ENCODE measurements around the gene RBPMS2.

The RBPMS2 gene

DNA sequence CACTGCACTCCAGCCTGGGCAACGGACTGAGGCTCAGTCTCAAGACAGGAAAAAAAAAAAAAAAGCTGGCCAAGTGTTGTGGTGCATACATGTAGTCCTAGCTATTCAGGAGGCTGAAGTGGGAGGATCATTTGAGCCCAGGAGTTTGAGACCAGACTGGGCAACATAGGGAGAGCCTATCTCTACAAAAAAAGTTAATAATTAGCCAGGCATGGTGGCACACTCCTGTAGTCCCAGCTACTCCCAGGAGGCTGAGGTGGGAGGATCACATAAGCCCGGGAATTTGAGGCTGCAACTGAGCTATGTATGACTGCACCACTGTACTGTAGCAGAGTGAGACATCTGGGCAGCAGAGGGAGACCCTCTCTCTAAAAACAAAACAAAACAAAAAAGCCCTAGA lies 58.9 kb downstream of the RBPMS2 start:
- no peak for DNase-seq

DNA sequence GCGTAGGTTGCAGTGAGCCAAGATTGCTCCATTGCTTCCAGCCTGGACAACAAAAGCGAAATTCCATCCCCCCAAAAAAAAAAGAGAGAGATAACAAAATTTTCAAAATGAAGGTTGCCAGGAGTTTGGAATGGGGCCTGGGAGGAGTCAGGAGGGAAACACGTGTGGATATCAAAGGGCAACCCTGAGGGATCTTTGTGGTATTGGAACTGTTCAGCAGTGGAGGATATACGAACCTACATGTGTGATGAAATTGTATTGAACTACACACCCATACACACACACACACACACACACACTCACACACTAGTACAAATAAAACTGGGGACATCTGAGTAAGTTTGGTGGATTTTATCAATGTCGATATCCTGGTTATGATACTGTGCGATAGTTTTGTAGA lies 61.8 kb downstream of the RBPMS2 start:
- no peak for DNase-seq

DNA sequence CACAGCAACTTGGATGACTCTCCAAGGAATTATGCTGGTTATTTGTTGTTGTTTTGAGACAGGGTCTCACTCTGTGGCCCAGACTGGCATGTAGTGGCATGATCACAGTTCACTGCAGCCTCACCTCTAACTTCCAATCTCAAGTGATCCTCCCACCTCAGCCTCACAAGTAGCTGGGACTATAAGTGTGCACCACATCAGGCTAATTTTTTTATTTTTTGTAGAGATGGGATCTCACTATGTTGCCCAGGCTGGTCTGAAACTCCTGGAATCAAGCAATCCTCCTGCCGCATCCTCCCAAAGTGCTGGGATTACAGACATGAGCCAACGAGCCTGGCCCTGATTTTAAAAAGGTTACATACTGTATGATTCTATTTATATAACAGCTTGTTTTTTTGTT lies 63.0 kb downstream of the RBPMS2 start:
- no peak for DNase-seq

DNA sequence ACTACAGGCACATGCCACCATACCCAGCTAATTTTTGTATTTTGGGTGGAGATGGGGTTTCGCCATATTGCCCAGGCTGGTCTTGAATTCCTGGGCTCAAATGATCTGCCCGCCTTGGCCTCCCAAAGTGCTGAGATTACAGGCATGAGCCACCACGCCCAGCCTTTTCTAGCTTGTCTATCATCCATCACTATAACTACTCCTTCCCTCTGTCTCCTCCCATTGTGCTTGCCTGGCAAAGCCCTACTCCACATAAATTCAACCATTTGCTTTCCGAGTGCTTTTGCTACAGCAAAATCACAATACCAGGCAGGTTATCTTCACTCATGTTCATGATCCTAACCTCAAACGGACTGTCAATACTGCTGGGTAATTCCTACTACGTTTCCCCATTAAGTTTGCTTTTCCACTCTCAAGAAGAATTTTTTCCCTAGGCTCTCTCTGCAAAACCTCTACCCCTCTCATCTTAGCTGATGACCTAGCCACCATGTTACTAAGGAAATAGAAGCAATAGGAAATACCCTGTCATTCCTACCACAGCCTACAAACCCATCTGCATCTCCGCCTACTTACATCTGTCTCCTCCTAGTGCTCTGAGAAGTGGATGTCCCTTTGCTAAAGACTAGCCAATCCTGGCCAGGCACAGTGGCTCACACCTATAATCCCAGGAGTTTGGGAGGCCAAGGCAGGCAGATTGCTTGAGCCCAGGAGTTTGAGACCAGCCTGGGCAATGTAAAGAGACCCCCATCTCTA lies 64.5 kb downstream of the RBPMS2 start:
- DNase-seq: no peak

DNA sequence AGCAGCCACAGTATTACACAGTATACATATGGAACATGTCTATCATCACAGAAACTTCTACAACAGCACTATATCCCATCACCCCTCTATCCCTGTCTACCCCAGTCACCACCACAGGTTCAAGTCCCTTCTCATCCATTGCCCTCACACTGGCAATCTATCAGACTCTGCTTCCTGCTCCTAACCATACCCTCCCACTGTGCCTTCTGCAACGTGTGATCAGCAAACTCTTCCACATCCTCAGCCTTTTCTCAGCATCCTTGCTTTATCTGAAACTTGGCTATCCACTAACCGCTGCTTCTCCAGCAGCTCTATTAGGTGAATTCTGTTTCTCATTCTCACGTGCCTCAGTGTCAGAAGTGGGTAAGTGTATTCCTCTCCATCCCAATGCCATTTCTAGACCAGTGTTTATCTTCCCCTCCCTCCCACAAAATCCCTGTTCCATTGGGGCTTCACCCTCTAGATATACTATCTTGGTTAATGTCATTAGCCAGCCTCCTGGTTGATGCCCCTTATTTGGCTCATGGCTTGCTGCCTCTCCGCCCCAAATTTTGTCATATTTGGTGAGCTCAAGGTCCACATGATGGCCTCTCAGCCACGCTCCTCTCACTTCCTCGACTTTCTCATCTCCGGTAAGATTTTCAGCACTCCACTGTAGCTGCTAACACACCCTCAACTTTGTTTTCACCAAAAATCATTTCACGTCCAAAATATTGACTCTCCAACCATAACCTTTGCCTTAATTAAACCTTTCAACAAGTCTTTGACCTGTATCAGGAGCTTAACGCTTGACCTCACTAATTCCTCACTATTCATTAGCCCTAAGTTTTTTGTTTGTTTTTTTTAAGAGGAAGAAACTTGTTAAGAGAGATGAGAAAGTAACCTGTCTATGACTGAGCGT lies 69.1 kb downstream of the RBPMS2 start:
- no peak for DNase-seq

DNA sequence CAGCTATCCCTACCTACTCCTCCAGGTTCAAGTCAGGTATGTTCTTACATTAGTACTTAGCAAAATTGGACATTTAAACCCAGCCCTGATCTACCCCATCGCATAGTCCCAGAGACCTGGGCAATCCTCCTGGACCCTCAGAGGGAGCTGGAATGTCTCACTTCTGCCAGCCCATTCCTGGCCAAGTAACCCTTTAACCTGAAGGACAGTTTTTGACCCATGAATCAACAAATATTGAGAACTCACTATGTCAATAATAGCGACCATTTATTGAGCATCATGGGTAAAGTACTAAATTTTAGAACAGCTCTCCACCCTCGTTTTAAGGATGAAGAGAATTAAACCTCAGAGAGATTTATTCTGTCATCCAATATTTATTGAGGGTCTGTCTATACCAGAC lies 70.4 kb downstream of the RBPMS2 start:
- no peak for DNase-seq

DNA sequence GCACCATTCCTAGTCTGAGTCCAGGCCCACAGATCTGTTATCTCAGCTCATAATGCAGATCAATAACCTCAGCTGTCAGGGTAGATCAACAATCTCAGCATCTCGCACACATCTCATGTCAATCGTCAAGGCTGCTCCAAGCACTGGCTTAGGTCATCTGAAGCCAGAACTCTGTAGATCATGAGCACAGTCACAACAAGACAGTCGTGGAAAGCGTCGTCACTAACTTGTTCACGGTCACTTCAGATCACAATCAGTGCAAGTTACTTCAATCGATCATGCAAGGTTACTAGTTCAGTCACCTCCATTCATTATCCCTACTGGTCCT lies 71.8 kb downstream of the RBPMS2 start:
- DNase-seq: no peak

DNA sequence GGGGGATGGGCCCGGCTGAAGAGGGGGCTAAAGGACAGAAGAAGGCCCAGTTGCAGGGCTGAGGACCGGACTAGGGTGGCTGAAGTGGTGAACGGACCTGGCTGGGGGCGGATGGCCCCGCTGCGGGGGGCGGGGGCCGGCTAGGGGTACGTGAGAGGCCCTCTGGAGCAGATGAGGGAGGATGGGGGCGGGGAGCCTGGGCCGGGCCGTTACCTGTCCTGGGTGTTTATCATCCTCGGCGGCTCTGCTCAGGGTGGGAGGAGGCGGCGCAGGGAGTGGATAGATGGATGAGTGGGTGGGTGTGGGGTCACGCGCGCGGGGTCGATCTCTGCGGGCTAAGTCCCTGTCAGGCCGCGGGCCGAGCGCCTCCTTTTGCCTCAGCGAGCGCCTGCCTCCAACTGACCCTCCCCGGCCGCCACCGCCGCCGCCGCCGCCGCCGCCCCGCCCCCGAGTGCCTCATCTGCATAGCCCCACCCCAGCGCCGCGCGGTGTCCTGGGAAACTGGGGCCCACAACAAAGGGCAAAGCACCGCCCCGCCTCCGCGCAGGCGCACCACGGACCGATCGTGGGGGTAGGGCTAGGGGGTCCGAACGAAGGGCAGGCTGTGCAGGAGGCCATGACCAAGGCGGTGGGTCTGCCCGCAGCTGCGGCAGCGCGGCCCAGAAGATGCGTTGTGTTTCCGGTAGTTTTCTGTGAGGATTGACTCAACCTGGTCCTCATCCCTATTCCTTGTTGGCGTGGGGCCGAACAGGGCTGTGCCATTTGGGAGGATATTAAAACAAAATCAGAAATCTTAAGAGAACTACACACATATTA lies 72.4 kb downstream of the RBPMS2 start:
- peak; percentile 70 to 93 for DNase-seq

DNA sequence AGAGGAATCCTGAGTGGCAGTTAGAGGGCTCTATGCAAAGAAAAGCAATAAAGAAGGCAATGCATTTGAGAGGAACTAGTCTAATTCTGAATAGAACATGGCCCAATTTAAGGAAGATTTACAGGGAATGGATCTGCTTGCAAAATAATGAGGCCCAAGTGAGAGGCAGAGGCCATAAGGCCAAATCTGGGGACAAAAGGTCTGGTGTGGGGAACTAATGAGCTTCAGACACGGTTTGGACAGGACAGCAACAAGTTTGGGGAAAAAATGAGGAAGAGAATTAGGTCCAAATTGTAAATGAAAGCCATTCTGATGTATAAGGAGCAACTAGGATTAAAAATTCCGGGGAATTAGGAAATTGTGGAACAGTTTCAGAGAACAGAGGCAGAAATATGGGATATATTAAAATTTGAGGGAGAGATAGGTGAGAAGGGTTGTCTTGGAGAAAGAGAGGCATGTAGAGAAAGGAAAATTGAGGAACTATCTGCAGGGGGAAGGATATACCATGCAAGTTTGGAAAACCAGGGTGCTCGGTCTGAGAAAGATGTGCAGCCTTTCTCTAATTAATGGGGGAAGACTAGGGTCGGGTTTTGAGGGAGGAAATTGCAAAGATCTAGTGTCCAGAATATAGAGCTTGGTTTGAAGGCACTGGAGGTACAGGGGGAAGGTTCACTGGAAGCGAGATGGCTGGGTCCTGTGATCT lies 73.8 kb downstream of the RBPMS2 start:
- DNase-seq: no peak

DNA sequence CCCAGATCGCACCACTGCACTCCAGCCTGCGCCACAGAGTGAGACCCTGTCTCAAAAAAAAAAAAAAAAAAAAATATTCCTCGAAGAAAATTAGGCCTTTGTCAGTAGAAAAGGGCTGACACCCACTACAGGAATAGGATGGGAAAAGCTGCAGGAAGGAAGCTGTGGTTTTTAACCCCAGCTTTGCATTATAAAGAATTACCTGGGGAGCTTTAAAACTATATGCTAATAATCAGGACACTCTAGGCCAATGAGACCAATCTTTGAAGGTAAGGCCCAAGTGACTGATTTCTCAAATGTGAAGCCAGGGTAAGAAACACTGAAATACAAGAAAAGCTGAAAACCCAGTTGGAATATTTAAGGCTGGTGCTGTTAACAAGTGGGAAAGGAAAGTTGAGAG lies 74.3 kb downstream of the RBPMS2 start:
- DNase-seq: no peak

DNA sequence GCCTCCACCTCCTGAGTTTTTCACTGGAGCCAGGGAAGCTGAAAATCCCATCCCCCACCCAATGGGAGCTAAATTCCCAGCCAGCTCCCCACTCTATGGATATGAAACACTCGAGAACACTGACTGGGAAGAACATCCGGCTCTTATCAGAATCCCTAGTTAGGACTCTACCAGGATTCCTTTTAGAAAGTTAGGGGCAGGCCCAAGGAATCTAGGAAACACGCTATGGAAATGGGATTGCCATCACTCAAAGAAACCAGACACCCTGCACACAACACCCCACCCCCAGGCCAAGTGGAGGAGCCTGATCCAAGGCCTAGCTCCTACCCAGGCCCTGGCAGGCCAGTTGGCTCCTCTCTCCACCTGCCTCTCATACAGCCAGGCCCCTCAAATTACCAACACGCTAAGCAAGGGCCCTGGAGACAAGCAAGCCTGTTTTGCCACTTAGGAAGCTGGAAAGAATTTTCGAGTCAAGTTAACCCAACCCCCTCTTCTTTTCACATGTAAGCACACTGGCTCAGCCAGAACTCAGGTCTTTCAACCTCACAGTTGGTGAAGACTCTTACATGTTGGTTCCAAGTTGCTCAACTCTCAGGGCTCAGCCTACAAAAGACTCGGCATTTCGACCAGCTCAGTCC lies 75.5 kb downstream of the RBPMS2 start:
- no peak for DNase-seq

DNA sequence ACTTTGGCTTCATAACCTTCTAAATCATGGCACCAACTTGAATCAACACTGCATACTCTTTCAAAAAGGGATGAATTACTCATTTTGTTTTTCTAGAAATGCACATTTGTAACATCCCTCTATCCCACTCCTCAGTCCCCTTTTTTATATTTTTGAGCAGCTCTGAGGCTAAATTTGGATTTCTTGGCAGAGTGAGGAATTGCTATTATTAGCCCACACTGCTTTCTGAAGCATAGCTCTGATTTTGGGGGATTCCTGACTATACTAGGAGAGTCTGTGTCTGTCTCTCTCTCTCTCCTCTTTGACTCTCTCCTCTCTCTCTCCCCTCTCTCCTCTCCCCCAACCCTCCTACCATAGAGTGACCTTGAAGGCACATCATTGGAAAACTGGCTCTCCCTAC lies 76.6 kb downstream of the RBPMS2 start:
- DNase-seq: no peak

DNA sequence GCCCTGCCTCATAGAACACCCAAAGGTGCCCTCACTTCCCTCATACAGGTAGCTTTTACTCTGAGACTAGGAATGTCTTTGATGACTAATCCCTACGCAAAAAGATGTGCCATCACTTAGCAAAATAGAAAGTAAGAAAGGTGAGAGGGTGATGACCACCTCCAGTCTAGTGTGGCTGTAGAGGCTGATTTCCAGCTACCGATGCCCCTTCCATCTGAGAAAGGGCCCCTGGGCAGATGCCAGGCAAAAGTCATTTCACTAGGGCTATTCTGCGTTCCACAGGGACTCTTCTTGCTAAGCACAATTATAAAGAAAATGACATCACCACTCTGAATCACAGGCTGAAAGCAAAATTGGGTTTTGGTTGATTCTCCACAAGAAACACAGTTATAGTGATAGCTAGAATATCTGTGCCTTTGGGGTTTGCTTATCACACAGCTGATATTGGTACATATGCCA lies 77.4 kb downstream of the RBPMS2 start:
- DNase-seq: no peak

DNA sequence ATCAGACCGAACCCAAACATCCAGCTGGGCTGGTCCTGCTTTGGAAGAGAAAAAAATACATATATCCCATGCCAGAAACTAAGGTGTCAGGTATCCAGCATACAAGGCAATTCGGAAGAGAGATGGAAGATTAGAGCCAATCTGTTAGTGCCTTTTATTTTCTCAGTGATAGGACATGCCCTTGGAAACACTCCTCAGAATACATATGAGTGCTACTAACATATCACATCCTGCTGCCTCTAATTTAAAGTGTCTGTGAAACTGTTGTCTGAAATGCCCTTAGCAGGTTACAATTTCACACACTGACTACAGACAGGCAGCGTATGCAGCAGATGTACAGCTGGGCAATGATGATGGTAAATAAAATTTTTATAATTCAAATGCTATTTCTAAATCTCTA lies 78.9 kb downstream of the RBPMS2 start:
- DNase-seq: no peak

DNA sequence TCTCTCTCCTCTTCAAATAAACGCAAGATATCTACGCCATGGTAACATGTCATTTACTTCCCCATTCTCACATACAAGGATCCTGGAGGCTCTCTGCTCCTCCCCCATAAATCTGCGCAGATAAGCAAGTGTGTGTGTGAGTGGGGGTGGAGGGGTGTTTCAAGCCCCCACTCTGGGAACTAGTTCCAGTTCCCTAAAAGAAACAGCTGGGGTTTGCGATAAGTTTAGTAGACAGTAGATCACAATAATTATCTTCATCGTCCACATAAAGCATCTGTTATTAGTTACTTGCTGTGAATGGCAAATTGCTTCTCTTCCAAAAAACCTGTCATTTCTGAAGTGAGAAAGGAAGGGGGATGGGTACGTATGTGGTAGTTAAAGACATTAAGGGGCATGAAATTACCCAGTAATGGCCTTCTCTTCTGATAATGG lies 79.8 kb downstream of the RBPMS2 start:
- peak in 1 of 2 donors; percentile 96 for DNase-seq

DNA sequence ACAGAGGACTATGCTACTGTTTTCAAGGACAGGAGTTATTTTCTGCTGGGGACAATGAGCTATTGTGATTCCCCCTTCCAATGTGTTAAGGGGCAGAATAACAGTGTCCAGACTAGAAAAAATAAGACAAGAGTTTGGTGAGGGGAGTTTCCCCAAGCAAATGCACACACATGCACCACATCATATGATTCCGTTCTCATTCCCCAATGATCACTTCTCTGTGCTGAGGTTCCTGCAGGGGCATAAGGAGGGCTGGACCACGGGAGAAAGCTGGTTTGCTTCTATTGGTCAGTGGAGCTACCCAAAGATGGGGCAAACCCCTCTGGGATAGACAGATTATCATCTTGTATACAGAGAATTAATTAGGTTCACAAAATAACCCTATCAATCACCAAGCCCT lies 80.6 kb downstream of the RBPMS2 start:
- DNase-seq: no peak

DNA sequence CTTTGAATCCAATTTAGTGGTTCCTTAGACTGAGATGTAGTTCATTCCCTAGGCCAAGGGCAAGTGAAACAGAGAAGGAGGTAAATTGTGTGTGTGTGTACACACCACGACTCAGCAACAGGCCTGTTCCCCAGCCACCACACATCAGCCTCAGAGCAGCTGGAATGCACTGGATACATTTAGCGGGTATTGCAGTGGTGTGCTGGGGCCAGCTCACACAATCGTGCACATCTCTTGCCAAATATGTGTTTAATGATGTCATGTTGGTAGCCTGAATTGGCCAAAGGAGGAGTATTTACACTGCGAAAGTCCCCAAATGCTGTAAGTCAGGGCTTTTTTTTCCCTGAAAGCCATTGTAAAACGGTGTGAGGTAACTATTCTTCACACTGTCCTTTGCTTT lies 82.3 kb downstream of the RBPMS2 start:
- DNase-seq: no peak

DNA sequence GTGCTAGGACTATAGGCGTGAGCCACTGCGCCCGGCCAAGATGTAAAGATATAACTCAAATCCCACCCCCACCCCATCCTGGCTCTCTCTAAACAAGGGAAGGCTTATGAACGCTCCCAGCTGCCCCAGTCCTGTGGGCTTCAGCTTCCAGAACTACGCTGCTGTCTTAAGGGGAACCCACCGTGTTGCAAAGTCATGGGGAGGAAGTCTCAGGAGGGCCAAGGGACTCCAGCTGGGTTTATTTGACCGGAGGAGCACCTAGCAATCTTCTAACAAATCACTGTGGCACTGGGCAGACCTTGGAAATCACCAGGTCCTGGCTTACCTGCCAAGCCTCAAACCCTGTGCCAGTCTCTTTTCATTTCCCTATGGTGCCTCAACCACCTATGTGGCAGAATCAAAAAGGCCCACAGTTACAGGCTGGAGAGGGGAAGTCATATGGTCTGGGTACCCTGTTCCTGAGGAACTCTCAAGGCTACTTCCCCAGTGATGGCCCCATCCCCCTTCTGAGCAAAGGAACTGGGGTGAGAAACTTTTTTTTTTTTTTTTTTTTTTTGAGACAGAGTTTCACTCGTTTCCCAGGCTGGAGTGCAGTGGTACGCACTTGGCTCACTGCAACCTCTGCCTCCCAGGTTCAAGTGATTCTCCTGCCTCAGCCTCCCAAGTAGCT lies 83.4 kb downstream of the RBPMS2 start:
- peak in 1 of 2 donors; percentile 63 for DNase-seq

DNA sequence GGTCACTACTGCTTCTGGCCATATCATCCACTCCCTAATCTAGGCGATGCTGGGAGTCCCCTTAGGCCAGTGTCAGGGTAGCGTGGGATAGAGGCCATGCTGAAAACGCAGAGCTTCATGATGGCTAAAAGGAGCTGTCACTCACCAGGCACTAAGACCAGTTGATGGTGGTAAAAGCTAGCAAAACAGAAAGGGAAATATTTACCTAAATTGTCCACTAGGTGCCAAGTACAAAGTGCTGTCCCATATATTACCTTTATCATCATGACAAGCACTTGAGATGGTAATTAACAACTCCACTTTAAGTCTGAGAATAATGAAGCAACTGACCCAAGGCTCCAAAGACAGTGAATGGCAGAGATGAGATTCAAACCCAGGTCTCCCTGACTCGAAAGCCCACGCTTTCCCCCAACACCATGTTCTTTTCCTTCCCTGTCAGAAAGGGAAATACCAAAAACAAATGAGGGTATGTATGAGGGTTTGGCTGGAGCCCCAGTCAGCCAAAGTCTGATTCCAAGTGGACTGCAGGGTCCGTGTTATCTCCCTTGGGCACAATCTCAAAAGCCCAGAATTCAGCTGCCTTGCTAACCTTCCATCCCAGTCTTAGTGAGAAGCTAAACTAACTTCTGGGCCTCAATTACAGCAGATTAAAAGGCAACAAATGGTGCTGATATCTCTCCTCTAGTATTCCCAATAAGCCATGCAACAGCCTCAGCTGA lies 84.7 kb downstream of the RBPMS2 start:
- no peak for DNase-seq

DNA sequence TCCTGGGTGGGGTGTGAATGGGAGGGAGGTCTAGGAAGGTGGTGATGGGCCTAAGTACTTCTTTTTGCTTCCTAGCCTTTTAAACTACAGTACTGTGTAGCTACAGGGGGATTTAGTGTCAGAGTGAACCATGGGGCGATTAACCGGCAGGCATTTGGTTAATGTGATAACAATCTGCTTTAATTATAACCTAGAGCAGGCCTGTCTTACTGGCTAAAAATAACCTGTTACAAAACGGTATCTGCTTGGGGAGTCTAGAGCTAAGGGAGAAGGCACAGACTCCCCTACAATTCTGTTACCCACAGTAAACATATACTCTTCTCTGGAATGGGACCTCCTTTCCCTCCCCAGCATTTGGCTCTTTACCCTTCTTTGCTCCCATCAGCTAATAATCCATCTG lies 85.4 kb downstream of the RBPMS2 start:
- no peak for DNase-seq
